ENCODE results near the gene MCAT.

Gene MCAT

DNA sequence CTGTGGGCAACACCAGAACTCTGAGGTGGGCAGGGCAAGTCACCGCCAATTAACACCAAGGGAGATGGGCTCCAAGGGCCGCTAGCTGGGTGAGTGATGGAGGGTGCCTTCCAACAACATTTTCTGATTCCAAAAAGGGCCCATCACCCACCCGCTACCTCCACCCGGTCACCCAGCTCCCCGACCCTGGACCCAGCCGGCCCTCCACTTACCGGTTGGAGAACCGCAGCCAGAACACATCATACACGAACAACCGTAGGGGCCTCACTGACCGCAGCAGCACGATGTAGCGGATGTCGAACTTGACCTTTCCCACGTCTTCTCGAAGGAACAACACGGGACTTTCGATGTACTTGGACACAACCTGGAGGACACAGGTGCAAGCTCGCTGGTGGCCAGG, 29.0 kb upstream of the MCAT start:
- DNase-seq (ENCODE audit: low read depth), result no peak

DNA sequence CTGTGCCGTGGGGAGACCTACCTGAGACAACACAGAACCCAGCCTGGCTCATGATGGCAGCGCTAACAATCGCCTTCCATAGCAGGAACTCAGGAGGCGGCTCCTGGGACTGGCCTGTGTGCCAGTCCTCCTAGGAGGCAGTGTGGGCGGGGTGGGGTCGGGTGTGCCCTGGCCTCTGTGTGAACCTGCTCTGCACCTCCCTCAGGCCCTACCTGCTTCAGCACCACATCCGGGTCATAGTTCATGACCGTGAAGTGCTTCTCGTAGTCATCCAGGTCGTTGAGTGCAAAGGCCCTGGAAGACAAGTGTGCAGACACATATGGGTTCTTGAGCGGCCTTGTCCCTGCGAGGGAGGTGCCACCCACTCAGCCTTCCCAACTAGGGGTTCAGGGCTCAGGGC, 28.4 kb upstream of the MCAT start:
- no peak for DNase-seq (ENCODE audit: low read depth)

- DNase-seq (ENCODE audit: low read depth), result no peak
These were observed 27.9 kb upstream of the MCAT start for GRCh38 chr22:43171019-43171491.

- no peak for DNase-seq (ENCODE audit: low read depth)
These were observed 26.9 kb upstream of the MCAT start for GRCh38 chr22:43170131-43170480.

DNA sequence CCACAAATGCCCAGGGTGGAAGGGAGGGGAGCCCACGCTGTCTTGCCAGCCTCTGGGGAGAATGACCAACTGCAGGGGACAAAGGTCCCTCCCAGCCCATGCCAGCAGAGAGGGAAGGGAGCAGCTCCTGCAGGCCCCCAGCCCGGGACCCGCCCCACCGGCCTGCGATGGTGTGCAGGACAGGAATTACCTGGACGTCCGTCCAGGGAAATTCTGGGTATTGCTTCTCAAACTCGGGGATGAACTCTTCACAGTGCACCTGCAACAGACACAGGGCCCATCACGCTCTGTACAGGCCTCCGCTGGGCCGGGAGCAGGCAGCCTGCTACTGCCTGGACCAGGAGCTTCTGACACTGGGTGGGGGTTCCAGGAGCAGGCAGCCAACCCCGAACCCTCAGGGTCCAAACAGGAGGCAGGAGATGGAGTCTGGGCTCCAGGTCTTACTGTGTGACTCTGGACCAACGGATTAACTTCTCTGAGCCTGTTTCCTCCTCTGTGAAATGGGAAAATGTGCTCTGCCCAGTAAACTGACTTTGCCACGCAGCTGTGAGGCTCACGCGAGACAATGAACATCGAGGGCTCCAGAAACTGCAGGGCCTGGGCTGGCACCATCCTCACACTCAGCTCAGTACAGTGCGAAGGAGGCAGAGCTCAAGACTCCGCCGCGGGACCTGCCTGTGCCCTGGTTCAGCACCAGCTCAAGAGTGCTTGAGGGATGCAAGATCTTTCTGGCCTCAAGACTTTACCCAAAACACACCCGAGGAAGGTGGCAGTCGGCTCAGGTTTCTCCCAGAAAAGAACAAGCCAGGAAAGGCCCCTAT, 26.3 kb upstream of the MCAT start:
- DNase-seq (ENCODE audit: low read depth), result no peak

DNA sequence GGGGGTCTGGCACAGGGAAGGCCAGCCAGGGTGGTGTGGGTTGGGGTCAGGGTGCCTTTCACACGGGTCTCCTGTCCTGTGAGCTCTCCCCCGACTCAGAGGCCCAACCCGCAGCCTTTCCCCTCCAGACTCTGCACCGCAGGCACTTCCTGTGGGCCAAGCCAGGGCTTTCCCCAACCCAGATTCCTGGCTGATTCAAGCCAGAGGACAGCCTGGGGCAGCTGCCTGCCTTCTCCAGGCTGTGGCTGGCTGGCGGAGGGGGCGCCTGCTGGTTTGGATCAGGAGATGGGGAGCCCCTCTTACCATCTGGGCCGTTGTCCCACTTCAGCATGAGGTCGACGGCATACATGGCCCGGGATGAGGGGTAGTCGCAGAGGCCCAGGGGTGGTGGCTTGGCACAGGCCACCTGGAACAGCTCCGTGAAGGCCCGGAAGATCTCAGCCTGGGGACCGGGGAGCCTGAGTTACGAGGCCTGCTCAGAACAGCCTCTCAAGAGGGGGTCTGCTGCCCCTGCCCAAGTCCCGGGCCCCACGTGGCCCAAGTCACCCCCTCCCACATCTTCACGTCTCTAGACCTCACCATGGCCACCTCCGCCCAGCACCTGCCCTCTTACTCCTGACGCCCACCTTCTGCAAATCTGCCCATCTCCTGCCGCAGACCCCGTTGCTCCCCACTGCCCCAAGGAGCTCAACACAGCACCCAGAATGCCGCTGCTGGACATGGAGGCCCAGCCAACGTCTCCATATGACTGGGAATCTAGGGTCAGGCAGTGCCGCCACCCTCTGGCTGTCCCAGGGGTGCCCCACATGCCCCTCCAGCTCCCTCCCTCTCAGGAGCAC, 25.5 kb upstream of the MCAT start:
- no peak for DNase-seq (ENCODE audit: low read depth)

- DNase-seq (ENCODE audit: low read depth), result no peak
These were observed 23.9 kb upstream of the MCAT start for GRCh38 chr22:43167001-43167589.

DNA sequence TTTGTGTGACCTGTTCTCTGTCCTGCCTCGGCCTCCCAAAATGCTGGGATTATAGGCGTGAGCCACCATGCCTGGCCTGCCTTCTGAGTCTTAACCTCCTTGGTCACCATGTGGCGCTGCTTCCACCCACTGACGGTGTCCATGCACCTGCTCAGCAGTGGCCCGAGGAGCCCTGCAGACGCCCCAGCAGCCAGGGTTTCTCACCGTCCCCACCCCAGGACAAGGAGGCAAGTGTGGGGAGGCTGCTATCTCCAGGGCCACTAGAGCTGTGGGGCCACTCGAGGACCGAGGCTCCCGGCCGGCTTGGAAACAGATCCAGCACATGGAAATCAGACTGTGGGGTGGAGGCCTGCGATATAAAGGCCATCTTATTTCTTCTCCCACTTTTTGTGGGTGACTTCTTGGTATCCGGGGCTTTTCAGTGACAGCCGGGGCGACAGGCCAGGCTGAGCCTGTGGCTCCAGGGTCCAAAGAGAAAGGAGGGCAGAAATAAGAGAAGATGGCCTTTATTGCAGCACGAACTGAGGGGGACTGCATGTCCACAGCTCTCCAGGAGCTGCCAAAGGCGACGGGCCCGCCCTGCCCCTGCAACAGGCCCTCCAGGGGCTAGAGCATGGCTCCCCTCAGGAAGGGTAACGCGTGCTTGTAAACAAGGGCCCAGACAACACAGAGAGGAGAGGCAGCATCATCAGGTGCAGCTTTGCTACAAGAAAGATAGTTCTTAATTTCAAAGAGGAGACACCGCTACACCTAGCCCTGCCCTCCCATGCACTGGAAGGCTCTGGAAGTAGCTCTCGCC, 23.1 kb upstream of the MCAT start:
- no peak for DNase-seq (ENCODE audit: low read depth)

- DNase-seq (ENCODE audit: low read depth), result no peak
These were observed 21.4 kb upstream of the MCAT start for GRCh38 chr22:43164636-43165035.

DNA sequence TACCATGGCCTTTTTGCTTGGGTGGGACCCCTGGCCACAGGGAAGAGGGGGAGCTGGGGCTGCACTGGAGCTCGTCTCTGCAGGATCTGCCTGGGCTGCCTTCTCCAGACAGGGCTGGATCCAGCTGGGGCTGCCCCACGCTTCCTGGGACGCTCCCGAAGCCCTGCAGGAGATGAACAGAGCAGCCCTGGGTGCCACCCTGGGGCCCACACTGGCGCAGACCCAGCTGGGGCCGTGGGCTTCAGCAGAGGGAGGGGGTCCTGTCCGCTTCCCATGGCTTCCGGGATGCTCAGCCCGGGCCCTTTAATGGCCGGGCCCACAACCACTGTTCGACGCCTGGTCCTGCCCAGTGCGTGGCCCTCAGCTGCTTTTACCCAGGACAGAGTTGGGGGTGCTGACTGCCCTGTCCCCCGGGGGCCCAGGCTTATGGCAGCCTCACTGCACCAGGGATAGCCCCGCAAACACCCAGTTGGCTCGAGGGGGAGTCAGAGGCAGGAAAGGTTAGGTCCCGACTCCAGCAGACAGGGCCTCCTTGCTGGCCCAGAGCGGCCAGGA, 20.1 kb upstream of the MCAT start:
- DNase-seq (ENCODE audit: low read depth), result no peak

- DNase-seq (ENCODE audit: low read depth), result no peak
These were observed 19.4 kb upstream of the MCAT start for GRCh38 chr22:43162412-43163150.

DNA sequence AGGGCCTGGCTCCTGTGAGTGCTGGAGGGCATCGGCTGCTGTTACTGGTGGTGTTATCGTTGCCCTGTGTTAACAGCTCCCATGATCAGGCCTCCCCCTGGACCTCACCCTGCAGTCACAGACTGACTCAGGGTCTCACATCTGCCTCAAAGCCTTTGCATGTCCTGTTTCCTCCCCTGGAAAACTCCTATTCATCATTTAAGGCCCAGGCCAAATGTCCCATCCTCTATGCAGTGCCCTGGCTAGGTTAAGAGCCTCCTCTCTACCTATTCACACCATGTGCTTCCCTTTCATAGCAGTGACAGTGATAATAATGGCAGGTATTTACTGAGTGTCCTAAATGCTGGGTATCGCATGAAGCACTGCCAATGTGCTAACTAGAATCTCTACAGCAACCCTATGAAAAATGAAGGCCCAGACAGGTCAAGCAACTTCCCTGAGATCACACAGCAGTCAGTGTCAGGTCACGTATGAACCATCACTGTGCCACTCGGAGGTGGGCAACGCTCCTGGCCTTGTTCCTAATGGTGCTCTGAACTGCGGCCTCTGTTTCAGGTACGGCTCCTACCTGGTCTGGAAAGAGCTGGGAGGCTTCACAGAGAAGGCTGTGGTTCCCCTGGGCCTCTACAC, 17.4 kb upstream of the MCAT start:
- DNase-seq (ENCODE audit: low read depth), result no peak

DNA sequence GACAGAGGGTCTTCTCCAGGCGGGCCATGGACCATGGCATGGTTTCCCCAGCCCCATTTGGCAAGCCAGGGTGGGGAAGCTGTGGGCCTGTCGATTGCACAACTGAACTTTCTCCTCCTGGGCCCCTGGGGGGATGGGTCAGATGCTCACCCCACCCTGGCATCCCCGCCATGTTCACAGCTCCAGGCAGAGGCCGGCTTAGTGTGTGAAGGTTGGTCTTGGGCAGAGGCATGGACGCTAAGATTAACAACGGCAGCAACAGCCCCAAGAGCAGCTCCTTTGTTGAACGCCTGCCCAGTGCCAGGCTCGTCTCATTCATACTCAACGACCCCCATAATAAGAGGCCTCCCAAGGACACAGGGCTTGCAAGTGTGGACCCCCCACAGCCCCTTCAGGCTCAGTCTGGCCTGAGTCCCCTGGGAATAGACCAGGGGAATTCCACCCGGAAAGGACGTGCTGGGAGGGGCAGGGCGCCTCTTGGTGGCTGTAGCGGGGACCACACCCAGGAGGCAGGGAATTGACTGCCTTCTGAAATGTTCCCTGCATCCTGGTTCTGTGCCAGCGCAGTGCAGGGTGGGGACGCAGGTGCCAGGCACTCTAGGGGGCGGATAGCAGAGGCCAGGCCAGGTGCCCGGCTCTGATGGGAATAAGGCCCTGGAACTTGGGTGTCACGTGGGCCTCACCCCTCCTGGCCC, 16.4 kb upstream of the MCAT start:
- DNase-seq (ENCODE audit: low read depth), result no peak

GRCh38 chr22:43158778-43159483, 15.7 kb upstream of the MCAT start:
- no peak for DNase-seq (ENCODE audit: low read depth)

- no peak for DNase-seq (ENCODE audit: low read depth)
These were observed 14.8 kb upstream of the MCAT start for GRCh38 chr22:43157874-43158546.

DNA sequence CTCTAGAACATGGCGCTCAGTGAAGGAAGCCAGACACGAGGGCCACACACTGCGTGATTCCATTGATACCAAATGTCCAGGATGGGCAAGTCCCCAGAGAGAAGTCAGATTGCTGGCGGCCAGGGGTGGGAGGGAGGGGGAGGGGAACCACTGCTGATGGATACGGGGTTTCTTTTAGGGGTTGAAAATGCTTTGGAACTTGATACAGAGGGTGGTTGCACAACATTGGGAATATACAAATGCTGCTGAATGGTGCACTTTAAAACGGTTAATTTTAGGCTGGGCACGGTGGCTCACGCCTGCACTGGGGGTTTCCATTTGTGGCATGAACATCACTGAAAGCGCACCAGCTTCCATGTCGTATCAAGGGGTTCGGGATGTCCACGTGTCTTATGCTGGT, 13.2 kb upstream of the MCAT start:
- DNase-seq (ENCODE audit: low read depth), result no peak

GRCh38 chr22:43155789-43156188, 12.6 kb upstream of the MCAT start:
- no peak for DNase-seq (ENCODE audit: low read depth)

GRCh38 chr22:43154887-43155536, 11.8 kb upstream of the MCAT start:
- no peak for DNase-seq (ENCODE audit: low read depth)
